Liver (tissue), 9 donors: ENCODE measurements around the gene KNCN. TPM values are rescaled to one million over a fixed set of nuclear protein-coding genes. Genes with fewer than 3 reads are reported as not detected.

Source experiments
- DNase-seq: peaks from one replicate; pipeline ENCODE4 v3.0.0-alpha.2; 2017; ENCODE audit warnings: low spot score
- H3K27ac ChIP-seq, 2 donors: one replicate each; pipeline ENCODE4 v1.7.0; 2013; ENCODE audit warnings: inconsistent platforms in 2 of 2, low read length in 2 of 2, control low read depth in 1 of 2, low read depth in 1 of 2, mild to moderate bottlenecking in 1 of 2
- H3K27me3 ChIP-seq, 4 donors: one replicate each; pipeline versions ENCODE4 v1.6.1 to v1.7.0; 2013; ENCODE audit warnings: low read length in 3 of 4, inconsistent platforms in 1 of 4, mild to moderate bottlenecking in 1 of 4, moderate library complexity in 1 of 4; ENCODE audit not compliant: control insufficient read depth in 4 of 4, insufficient read depth in 4 of 4
- H3K36me3 ChIP-seq, 4 donors: one replicate each; pipeline versions ENCODE4 v1.6.1 to v1.7.0; 2013; ENCODE audit warnings: low read length in 3 of 4, mild to moderate bottlenecking in 3 of 4, low read depth in 1 of 4, moderate library complexity in 1 of 4; ENCODE audit not compliant: control insufficient read depth in 4 of 4, insufficient read depth in 3 of 4
- H3K4me1 ChIP-seq, 4 donors: one replicate each; pipeline versions ENCODE4 v1.6.1 to v1.7.0; 2013; ENCODE audit warnings: low read length in 3 of 4, mild to moderate bottlenecking in 3 of 4, moderate library complexity in 1 of 4; ENCODE audit not compliant: control insufficient read depth in 4 of 4, insufficient read depth in 4 of 4
- H3K4me3 ChIP-seq, 3 donors: one replicate each; pipeline versions ENCODE4 v1.6.1 to v1.7.0; 2013; ENCODE audit warnings: low read length in 3 of 3, control low read depth in 1 of 3, low read depth in 1 of 3, mild to moderate bottlenecking in 1 of 3
- H3K9ac ChIP-seq, 2 donors: one replicate each; pipeline ENCODE4 v1.7.0; 2013; ENCODE audit warnings: low read length in 2 of 2, mild to moderate bottlenecking in 2 of 2, moderate library complexity in 2 of 2, control low read depth in 1 of 2, low read depth in 1 of 2
- H3K9me3 ChIP-seq, 4 donors: one replicate each; pipeline versions ENCODE4 v1.6.1 to v1.7.0; 2013; ENCODE audit warnings: low read length in 3 of 4; ENCODE audit not compliant: control insufficient read depth in 4 of 4
- ATF3 ChIP-seq: IDR thresholded peaks from 2 replicates; pipeline ENCODE4 v1.6.1; 2016; ENCODE audit warnings: antibody characterized with exemption
- CTCF ChIP-seq: fragments of 150-350 bp; IDR thresholded peaks from 2 replicates; pipeline ENCODE4 v1.5.1; 2017; ENCODE audit warnings: improper control_type of control experiment, low read depth, low read length; ENCODE audit not compliant: missing input control
- EGR1 ChIP-seq, 2 donors: IDR thresholded peaks; 2 replicates each; pipeline ENCODE4 v1.6.1; 2016 to 2018; ENCODE audit warnings: antibody characterized with exemption in 2 of 2, low read depth in 2 of 2
- FOXA1 ChIP-seq: IDR thresholded peaks from 2 replicates; pipeline ENCODE4 v1.6.1; 2016; ENCODE audit warnings: antibody characterized with exemption
- FOXA2 ChIP-seq: IDR thresholded peaks from 2 replicates; pipeline ENCODE4 v1.6.1; 2016; ENCODE audit warnings: antibody characterized with exemption
- HNF4A ChIP-seq, 2 donors: conservative IDR thresholded peaks; 2 replicates each; pipeline ENCODE4 v1.6.1; 2016; ENCODE audit warnings: antibody characterized with exemption in 2 of 2, mild to moderate bottlenecking in 2 of 2
- HNF4G ChIP-seq: IDR thresholded peaks from 2 replicates; pipeline ENCODE4 v1.6.1; 2016; ENCODE audit warnings: antibody characterized with exemption
- JUND ChIP-seq, 2 donors: IDR thresholded peaks; 2 replicates each; pipeline ENCODE4 v1.6.1; 2016; ENCODE audit warnings: antibody characterized with exemption in 2 of 2
- RAD21 ChIP-seq, 2 donors: IDR thresholded peaks; 2 replicates each; pipeline ENCODE4 v1.6.1; 2016; ENCODE audit warnings: antibody characterized with exemption in 2 of 2, mild to moderate bottlenecking in 2 of 2
- RXRA ChIP-seq, 2 donors: IDR thresholded peaks; 2 replicates each; pipeline ENCODE4 v1.6.1; 2017 to 2018; ENCODE audit warnings: antibody characterized with exemption in 2 of 2, mild to moderate bottlenecking in 1 of 2
- SP1 ChIP-seq: IDR thresholded peaks from 2 replicates; pipeline ENCODE4 v1.6.1; 2018; ENCODE audit warnings: antibody characterized with exemption, mild to moderate bottlenecking
- TAF1 ChIP-seq: conservative IDR thresholded peaks from 2 replicates; pipeline ENCODE4 v1.6.1; 2016; ENCODE audit warnings: antibody characterized with exemption, mild to moderate bottlenecking
- WGBS: extraction: QIAGEN DNeasy Blood & Tissue Kit; methylation state at CpG from one replicate; pipeline ENCODE4 v1.1.7; 2013; 5-methylcytosine and 5-hydroxymethylcytosine counted together
- polyA plus RNA-seq, 2 donors: library from polyadenylated mRNA; stranded (reverse) in 1 of 2; unstranded in 1 of 2; fragments of 200-250 nt in 1 of 2; fragments of >200 nt in 1 of 2; fragmentation: Nextera tagmentation in 1 of 2; extraction: Ambion mirVana in 1 of 2; gene quantifications; one replicate each; pipeline versions ENCODE4 v1.2.1 to v1.2.3, GENCODE V29; 2013 to 2015
- total RNA-seq, 2 donors: library from RNA; depleted of rRNA; stranded (reverse); fragments of >200 nt; gene quantifications; one replicate each; pipeline ENCODE4 v1.2.3, GENCODE V29; 2014
- TF ChIP-seq, protein P1 (sequence below): IDR thresholded peaks from 2 replicates; pipeline ENCODE4 v1.6.1; 2016; ENCODE audit warnings: antibody characterized with exemption, mild to moderate bottlenecking
- TF ChIP-seq, protein P2 (sequence below): IDR thresholded peaks from 2 replicates; pipeline ENCODE4 v1.6.1; 2016; ENCODE audit warnings: antibody characterized with exemption
- donor health status: healthy.
- donor health status: healthy.
- donor health status: healthy.
- donor health status: healthy.
- donor health status: healthy.

Gene KNCN
- total and polyA plus RNA-seq, 4 donors, result not detected

- Histone ChIP-seq H3K36me3 (no peaks in the 10 kb centered on the region), H3K9ac (no peak overlapping the region), H3K4me3 (no peak overlapping the region), H3K9me3 (no peaks in the 10 kb centered on the region), H3K4me1 (no peaks in the 10 kb centered on the region), H3K27ac (no peak overlapping the region), H3K27me3 (no peaks in the 10 kb centered on the region)
- TF ChIP-seq, protein P1, sequence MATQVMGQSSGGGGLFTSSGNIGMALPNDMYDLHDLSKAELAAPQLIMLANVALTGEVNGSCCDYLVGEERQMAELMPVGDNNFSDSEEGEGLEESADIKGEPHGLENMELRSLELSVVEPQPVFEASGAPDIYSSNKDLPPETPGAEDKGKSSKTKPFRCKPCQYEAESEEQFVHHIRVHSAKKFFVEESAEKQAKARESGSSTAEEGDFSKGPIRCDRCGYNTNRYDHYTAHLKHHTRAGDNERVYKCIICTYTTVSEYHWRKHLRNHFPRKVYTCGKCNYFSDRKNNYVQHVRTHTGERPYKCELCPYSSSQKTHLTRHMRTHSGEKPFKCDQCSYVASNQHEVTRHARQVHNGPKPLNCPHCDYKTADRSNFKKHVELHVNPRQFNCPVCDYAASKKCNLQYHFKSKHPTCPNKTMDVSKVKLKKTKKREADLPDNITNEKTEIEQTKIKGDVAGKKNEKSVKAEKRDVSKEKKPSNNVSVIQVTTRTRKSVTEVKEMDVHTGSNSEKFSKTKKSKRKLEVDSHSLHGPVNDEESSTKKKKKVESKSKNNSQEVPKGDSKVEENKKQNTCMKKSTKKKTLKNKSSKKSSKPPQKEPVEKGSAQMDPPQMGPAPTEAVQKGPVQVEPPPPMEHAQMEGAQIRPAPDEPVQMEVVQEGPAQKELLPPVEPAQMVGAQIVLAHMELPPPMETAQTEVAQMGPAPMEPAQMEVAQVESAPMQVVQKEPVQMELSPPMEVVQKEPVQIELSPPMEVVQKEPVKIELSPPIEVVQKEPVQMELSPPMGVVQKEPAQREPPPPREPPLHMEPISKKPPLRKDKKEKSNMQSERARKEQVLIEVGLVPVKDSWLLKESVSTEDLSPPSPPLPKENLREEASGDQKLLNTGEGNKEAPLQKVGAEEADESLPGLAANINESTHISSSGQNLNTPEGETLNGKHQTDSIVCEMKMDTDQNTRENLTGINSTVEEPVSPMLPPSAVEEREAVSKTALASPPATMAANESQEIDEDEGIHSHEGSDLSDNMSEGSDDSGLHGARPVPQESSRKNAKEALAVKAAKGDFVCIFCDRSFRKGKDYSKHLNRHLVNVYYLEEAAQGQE, result no peak
- TF ChIP-seq HNF4G (no peak), CTCF (no peak), ATF3 (no peak), RAD21 (IDR thresholded peaks at IDR 0.05) (no peak), RXRA (IDR thresholded peaks at IDR 0.05) (no peak), SP1 (no peak), JUND (IDR thresholded peaks at IDR 0.05) (no peak)
- TF ChIP-seq, protein P2, sequence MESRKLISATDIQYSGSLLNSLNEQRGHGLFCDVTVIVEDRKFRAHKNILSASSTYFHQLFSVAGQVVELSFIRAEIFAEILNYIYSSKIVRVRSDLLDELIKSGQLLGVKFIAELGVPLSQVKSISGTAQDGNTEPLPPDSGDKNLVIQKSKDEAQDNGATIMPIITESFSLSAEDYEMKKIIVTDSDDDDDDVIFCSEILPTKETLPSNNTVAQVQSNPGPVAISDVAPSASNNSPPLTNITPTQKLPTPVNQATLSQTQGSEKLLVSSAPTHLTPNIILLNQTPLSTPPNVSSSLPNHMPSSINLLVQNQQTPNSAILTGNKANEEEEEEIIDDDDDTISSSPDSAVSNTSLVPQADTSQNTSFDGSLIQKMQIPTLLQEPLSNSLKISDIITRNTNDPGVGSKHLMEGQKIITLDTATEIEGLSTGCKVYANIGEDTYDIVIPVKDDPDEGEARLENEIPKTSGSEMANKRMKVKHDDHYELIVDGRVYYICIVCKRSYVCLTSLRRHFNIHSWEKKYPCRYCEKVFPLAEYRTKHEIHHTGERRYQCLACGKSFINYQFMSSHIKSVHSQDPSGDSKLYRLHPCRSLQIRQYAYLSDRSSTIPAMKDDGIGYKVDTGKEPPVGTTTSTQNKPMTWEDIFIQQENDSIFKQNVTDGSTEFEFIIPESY, result no peak
- DNase-seq, result no peak
- WGBS, result 94% methylated on average over 19 of the region's 19 CpGs
These were observed 41.0 kb downstream of the KNCN start for GRCh38 chr1:46510341-46510997.

GRCh38 chr1:46508757-46509156 lies 42.7 kb downstream of the KNCN start:
- no peaks in the 10 kb centered on the region for H3K9me3 ChIP-seq
- H3K27me3 ChIP-seq, result no peaks in the 10 kb centered on the region
- no peak overlapping the region for H3K4me3 ChIP-seq
- 86% methylated on average over 5 of the region's 5 CpGs for WGBS
- DNase-seq, result no peak
- no peaks in the 10 kb centered on the region for H3K36me3 ChIP-seq
- no peak for TF ChIP-seq FOXA1
- no peak for TF ChIP-seq HNF4A (conservative IDR thresholded peaks at IDR 0.05)
- no peak for TF ChIP-seq EGR1 (IDR thresholded peaks at IDR 0.05; ENCODE audit: low read depth in 2 of 2)
- no peak for TF ChIP-seq JUND (IDR thresholded peaks at IDR 0.05)
- TF ChIP-seq FOXA2, result no peak
- TF ChIP-seq TAF1, result no peak
- H3K27ac ChIP-seq, result no peak overlapping the region
- no peak overlapping the region for H3K9ac ChIP-seq
- H3K4me1 ChIP-seq, result no peaks in the 10 kb centered on the region
